Liver (tissue), 9 donors: ENCODE results near the gene ITFG1. TPM values are rescaled to one million over a fixed set of nuclear protein-coding genes. Genes with fewer than 3 reads are reported as not detected.

Experiments used
- DNase-seq: peaks from one replicate; pipeline ENCODE4 v3.0.0-alpha.2; 2017; ENCODE audit warnings: low spot score
- H3K27ac ChIP-seq, 2 donors: one replicate each; pipeline ENCODE4 v1.7.0; 2013; ENCODE audit warnings: inconsistent platforms in 2 of 2, low read length in 2 of 2, control low read depth in 1 of 2, low read depth in 1 of 2, mild to moderate bottlenecking in 1 of 2
- H3K27me3 ChIP-seq, 4 donors: one replicate each; pipeline versions ENCODE4 v1.6.1 to v1.7.0; 2013; ENCODE audit warnings: low read length in 3 of 4, inconsistent platforms in 1 of 4, mild to moderate bottlenecking in 1 of 4, moderate library complexity in 1 of 4; ENCODE audit not compliant: control insufficient read depth in 4 of 4, insufficient read depth in 4 of 4
- H3K36me3 ChIP-seq, 4 donors: one replicate each; pipeline versions ENCODE4 v1.6.1 to v1.7.0; 2013; ENCODE audit warnings: low read length in 3 of 4, mild to moderate bottlenecking in 3 of 4, low read depth in 1 of 4, moderate library complexity in 1 of 4; ENCODE audit not compliant: control insufficient read depth in 4 of 4, insufficient read depth in 3 of 4
- H3K4me1 ChIP-seq, 4 donors: one replicate each; pipeline versions ENCODE4 v1.6.1 to v1.7.0; 2013; ENCODE audit warnings: low read length in 3 of 4, mild to moderate bottlenecking in 3 of 4, moderate library complexity in 1 of 4; ENCODE audit not compliant: control insufficient read depth in 4 of 4, insufficient read depth in 4 of 4
- H3K4me3 ChIP-seq, 3 donors: one replicate each; pipeline versions ENCODE4 v1.6.1 to v1.7.0; 2013; ENCODE audit warnings: low read length in 3 of 3, control low read depth in 1 of 3, low read depth in 1 of 3, mild to moderate bottlenecking in 1 of 3
- H3K9ac ChIP-seq, 2 donors: one replicate each; pipeline ENCODE4 v1.7.0; 2013; ENCODE audit warnings: low read length in 2 of 2, mild to moderate bottlenecking in 2 of 2, moderate library complexity in 2 of 2, control low read depth in 1 of 2, low read depth in 1 of 2
- H3K9me3 ChIP-seq, 4 donors: one replicate each; pipeline versions ENCODE4 v1.6.1 to v1.7.0; 2013; ENCODE audit warnings: low read length in 3 of 4; ENCODE audit not compliant: control insufficient read depth in 4 of 4
- EGR1 ChIP-seq, 2 donors: IDR thresholded peaks; 2 replicates each; pipeline ENCODE4 v1.6.1; 2016 to 2018; ENCODE audit warnings: antibody characterized with exemption in 2 of 2, low read depth in 2 of 2
- FOXA1 ChIP-seq: IDR thresholded peaks from 2 replicates; pipeline ENCODE4 v1.6.1; 2016; ENCODE audit warnings: antibody characterized with exemption
- FOXA2 ChIP-seq: IDR thresholded peaks from 2 replicates; pipeline ENCODE4 v1.6.1; 2016; ENCODE audit warnings: antibody characterized with exemption
- GABPA ChIP-seq, 2 donors: IDR thresholded peaks in 1 of 2; conservative IDR thresholded peaks in 1 of 2; 2 replicates each; pipeline ENCODE4 v1.6.1; 2016; ENCODE audit warnings: antibody characterized with exemption in 2 of 2, mild to moderate bottlenecking in 1 of 2, moderate library complexity in 1 of 2
- HNF4A ChIP-seq, 2 donors: conservative IDR thresholded peaks; 2 replicates each; pipeline ENCODE4 v1.6.1; 2016; ENCODE audit warnings: antibody characterized with exemption in 2 of 2, mild to moderate bottlenecking in 2 of 2
- HNF4G ChIP-seq: IDR thresholded peaks from 2 replicates; pipeline ENCODE4 v1.6.1; 2016; ENCODE audit warnings: antibody characterized with exemption
- JUND ChIP-seq, 2 donors: IDR thresholded peaks; 2 replicates each; pipeline ENCODE4 v1.6.1; 2016; ENCODE audit warnings: antibody characterized with exemption in 2 of 2
- NR2F2 ChIP-seq: IDR thresholded peaks from 2 replicates; pipeline ENCODE4 v1.6.1; 2016; ENCODE audit warnings: antibody characterized with exemption
- RAD21 ChIP-seq, 2 donors: IDR thresholded peaks; 2 replicates each; pipeline ENCODE4 v1.6.1; 2016; ENCODE audit warnings: antibody characterized with exemption in 2 of 2, mild to moderate bottlenecking in 2 of 2
- RXRA ChIP-seq, 2 donors: IDR thresholded peaks; 2 replicates each; pipeline ENCODE4 v1.6.1; 2017 to 2018; ENCODE audit warnings: antibody characterized with exemption in 2 of 2, mild to moderate bottlenecking in 1 of 2
- TAF1 ChIP-seq: conservative IDR thresholded peaks from 2 replicates; pipeline ENCODE4 v1.6.1; 2016; ENCODE audit warnings: antibody characterized with exemption, mild to moderate bottlenecking
- YY1 ChIP-seq: IDR thresholded peaks from 2 replicates; pipeline ENCODE4 v1.6.1; 2016; ENCODE audit warnings: antibody characterized with exemption, mild to moderate bottlenecking
- WGBS: extraction: QIAGEN DNeasy Blood & Tissue Kit; methylation state at CpG from one replicate; pipeline ENCODE4 v1.1.7; 2013; 5-methylcytosine and 5-hydroxymethylcytosine counted together
- polyA plus RNA-seq, 2 donors: library from polyadenylated mRNA; stranded (reverse) in 1 of 2; unstranded in 1 of 2; fragments of 200-250 nt in 1 of 2; fragments of >200 nt in 1 of 2; fragmentation: Nextera tagmentation in 1 of 2; extraction: Ambion mirVana in 1 of 2; gene quantifications; one replicate each; pipeline versions ENCODE4 v1.2.1 to v1.2.3, GENCODE V29; 2013 to 2015
- total RNA-seq, 2 donors: library from RNA; depleted of rRNA; stranded (reverse); fragments of >200 nt; gene quantifications; one replicate each; pipeline ENCODE4 v1.2.3, GENCODE V29; 2014
- TF ChIP-seq, protein P1 (sequence below): IDR thresholded peaks from 2 replicates; pipeline ENCODE4 v1.6.1; 2016; ENCODE audit warnings: antibody characterized with exemption, mild to moderate bottlenecking
- TF ChIP-seq, protein P2 (sequence below): IDR thresholded peaks from 2 replicates; pipeline ENCODE4 v1.6.1; 2016; ENCODE audit warnings: antibody characterized with exemption
- TF ChIP-seq, protein P3 (sequence below): fragments of 150-350 bp; IDR thresholded peaks from 2 replicates; pipeline ENCODE4 v1.5.1; 2017; ENCODE audit warnings: improper control_type of control experiment, low read depth, low read length; ENCODE audit not compliant: missing input control
- TF ChIP-seq, protein P4 (sequence below): IDR thresholded peaks from 2 replicates; pipeline ENCODE4 v1.6.1; 2016; ENCODE audit warnings: antibody characterized with exemption
- donor health status: healthy.
- donor health status: healthy.
- donor health status: healthy.
- donor health status: healthy.
- donor health status: healthy.

The ITFG1 gene
- total and polyA plus RNA-seq, 4 donors = 31.1 to 51.0 (median 36.5) TPM

DNA sequence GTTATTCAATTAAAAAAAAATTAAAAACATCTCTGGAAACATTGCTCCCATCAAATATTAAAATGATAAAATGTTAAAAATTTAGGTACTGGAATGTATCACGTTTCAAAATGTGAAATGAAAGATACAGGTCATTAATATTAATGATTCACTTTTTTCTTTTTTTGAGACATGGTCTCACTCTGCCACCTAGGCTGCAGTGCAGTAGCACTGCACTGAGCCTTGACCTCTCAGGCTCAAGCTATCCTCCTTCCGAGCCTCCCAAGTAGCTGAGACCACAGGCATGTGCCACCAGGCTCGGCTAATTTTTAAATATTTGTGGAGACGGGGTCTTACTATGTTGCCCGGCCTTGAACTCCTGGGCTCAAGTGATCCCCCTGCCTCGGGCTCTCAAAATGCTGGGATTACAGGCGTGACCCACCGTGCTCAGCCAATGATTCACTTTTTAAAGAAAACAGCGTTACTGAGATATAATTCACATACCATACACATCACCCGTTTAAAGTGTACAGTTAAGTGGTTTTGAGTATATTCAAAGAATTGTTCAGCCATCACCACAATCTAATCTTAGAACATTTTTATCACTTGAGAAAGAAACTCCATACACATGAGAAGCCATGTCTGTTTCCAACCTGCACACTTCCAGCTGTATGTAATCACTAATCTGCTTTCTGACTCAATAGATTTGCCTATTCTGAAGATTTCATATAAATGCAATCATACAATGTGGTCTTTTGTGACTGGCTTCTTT, 298.0 kb downstream of the ITFG1 start:
- 94% methylated on average over 10 of the region's 10 CpGs for WGBS
- Histone ChIP-seq H3K36me3 (peaks cover 0 to 5% (median 0%) of the 10 kb centered on the region in 4 donors), H3K9me3 (no peaks in the 10 kb centered on the region), H3K4me1 (no peaks in the 10 kb centered on the region), H3K27me3 (no peaks in the 10 kb centered on the region), H3K9ac (no peak overlapping the region), H3K4me3 (no peak overlapping the region), H3K27ac (no peak overlapping the region)
- TF ChIP-seq NR2F2 (no peak), GABPA (IDR thresholded peaks at IDR 0.05 in 1 of 2, conservative IDR thresholded peaks at IDR 0.05 in 1 of 2) (no peak), TAF1 (no peak), HNF4A (conservative IDR thresholded peaks at IDR 0.05) (no peak), FOXA2 (no peak), YY1 (no peak), RAD21 (IDR thresholded peaks at IDR 0.05) (no peak), HNF4G (no peak), JUND (IDR thresholded peaks at IDR 0.05) (no peak), FOXA1 (no peak), RXRA (IDR thresholded peaks at IDR 0.05) (no peak)
- TF ChIP-seq, protein P1, sequence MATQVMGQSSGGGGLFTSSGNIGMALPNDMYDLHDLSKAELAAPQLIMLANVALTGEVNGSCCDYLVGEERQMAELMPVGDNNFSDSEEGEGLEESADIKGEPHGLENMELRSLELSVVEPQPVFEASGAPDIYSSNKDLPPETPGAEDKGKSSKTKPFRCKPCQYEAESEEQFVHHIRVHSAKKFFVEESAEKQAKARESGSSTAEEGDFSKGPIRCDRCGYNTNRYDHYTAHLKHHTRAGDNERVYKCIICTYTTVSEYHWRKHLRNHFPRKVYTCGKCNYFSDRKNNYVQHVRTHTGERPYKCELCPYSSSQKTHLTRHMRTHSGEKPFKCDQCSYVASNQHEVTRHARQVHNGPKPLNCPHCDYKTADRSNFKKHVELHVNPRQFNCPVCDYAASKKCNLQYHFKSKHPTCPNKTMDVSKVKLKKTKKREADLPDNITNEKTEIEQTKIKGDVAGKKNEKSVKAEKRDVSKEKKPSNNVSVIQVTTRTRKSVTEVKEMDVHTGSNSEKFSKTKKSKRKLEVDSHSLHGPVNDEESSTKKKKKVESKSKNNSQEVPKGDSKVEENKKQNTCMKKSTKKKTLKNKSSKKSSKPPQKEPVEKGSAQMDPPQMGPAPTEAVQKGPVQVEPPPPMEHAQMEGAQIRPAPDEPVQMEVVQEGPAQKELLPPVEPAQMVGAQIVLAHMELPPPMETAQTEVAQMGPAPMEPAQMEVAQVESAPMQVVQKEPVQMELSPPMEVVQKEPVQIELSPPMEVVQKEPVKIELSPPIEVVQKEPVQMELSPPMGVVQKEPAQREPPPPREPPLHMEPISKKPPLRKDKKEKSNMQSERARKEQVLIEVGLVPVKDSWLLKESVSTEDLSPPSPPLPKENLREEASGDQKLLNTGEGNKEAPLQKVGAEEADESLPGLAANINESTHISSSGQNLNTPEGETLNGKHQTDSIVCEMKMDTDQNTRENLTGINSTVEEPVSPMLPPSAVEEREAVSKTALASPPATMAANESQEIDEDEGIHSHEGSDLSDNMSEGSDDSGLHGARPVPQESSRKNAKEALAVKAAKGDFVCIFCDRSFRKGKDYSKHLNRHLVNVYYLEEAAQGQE = no peak
- TF ChIP-seq, protein P2, sequence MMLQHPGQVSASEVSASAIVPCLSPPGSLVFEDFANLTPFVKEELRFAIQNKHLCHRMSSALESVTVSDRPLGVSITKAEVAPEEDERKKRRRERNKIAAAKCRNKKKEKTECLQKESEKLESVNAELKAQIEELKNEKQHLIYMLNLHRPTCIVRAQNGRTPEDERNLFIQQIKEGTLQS = no peak
- TF ChIP-seq, protein P3, sequence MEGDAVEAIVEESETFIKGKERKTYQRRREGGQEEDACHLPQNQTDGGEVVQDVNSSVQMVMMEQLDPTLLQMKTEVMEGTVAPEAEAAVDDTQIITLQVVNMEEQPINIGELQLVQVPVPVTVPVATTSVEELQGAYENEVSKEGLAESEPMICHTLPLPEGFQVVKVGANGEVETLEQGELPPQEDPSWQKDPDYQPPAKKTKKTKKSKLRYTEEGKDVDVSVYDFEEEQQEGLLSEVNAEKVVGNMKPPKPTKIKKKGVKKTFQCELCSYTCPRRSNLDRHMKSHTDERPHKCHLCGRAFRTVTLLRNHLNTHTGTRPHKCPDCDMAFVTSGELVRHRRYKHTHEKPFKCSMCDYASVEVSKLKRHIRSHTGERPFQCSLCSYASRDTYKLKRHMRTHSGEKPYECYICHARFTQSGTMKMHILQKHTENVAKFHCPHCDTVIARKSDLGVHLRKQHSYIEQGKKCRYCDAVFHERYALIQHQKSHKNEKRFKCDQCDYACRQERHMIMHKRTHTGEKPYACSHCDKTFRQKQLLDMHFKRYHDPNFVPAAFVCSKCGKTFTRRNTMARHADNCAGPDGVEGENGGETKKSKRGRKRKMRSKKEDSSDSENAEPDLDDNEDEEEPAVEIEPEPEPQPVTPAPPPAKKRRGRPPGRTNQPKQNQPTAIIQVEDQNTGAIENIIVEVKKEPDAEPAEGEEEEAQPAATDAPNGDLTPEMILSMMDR = no peak
- TF ChIP-seq, protein P4, sequence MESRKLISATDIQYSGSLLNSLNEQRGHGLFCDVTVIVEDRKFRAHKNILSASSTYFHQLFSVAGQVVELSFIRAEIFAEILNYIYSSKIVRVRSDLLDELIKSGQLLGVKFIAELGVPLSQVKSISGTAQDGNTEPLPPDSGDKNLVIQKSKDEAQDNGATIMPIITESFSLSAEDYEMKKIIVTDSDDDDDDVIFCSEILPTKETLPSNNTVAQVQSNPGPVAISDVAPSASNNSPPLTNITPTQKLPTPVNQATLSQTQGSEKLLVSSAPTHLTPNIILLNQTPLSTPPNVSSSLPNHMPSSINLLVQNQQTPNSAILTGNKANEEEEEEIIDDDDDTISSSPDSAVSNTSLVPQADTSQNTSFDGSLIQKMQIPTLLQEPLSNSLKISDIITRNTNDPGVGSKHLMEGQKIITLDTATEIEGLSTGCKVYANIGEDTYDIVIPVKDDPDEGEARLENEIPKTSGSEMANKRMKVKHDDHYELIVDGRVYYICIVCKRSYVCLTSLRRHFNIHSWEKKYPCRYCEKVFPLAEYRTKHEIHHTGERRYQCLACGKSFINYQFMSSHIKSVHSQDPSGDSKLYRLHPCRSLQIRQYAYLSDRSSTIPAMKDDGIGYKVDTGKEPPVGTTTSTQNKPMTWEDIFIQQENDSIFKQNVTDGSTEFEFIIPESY = no peak
- no peak for DNase-seq

DNA sequence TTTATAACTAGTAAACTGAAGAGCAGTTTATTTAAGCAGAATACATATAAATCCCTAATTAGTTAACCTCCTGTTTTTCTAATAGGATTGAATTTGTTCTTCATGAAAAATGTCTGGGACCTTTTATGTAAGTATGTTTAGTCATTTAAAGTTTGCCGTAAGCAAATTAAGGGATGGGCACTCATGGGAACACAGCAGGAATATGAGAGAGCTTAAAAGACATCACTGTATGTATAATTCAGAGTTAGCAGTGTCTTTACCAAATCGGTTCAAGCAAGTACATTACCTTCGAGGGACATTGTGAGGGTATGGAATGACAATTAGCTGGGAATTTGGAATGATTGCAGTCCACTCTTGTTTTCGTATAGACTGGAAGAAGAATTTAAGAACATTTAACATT, 299.4 kb downstream of the ITFG1 start:
- Histone ChIP-seq H3K4me3 (no peak overlapping the region), H3K9ac (no peak overlapping the region), H3K4me1 (no peaks in the 10 kb centered on the region), H3K9me3 (no peaks in the 10 kb centered on the region), H3K27me3 (no peaks in the 10 kb centered on the region), H3K27ac (no peak overlapping the region), H3K36me3 (peaks cover 0 to 5% (median 3%) of the 10 kb centered on the region in 4 donors)
- 96% methylated on average over 4 of the region's 4 CpGs for WGBS
- no peak for DNase-seq
- TF ChIP-seq HNF4A (conservative IDR thresholded peaks at IDR 0.05) (no peak), EGR1 (IDR thresholded peaks at IDR 0.05; ENCODE audit: low read depth in 2 of 2) (no peak), HNF4G (no peak)
- TF ChIP-seq, protein P2 = no peak
